GM12873 (cell line): ENCODE measurements around the gene FRY.

Experiments
- CTCF ChIP-seq: IDR thresholded peaks from 2 replicates; pipeline ENCODE4 v1.5.1; 2012; ENCODE audit warnings: low read depth, mild to moderate bottlenecking, moderate library complexity, low read length, control low read depth; ENCODE audit not compliant: insufficient read depth; ENCODE audit errors: missing control alignments

The FRY gene

GRCh38 chr13:32135655-32136054 lies 104.1 kb downstream of the FRY start:
- TF ChIP-seq CTCF, result no peak

GRCh38 chr13:32136061-32136460 lies 104.5 kb downstream of the FRY start:
- TF ChIP-seq CTCF, result no peak

GRCh38 chr13:32136716-32137115 lies 105.1 kb downstream of the FRY start:
- no peak for TF ChIP-seq CTCF

- TF ChIP-seq CTCF, result no peak
Measured at GRCh38 chr13:32139251-32139650, 107.7 kb downstream of the FRY start.

GRCh38 chr13:32140109-32140508 lies 108.5 kb downstream of the FRY start:
- no peak for TF ChIP-seq CTCF

GRCh38 chr13:32141462-32141861 lies 109.9 kb downstream of the FRY start:
- TF ChIP-seq CTCF, result no peak

- no peak for TF ChIP-seq CTCF
Measured at GRCh38 chr13:32142115-32142514, 110.5 kb downstream of the FRY start.

- TF ChIP-seq CTCF, result no peak
Measured at GRCh38 chr13:32142956-32143375, 111.4 kb downstream of the FRY start.
